ENCODE measurements around the gene SLC35F1. TPM values are rescaled to one million over a fixed set of nuclear protein-coding genes. Genes with fewer than 3 reads are reported as not detected.

SLC35F1 gene
- total and polyA plus RNA-seq, 9 of the 15 experiments (the other 6 are each of a cell fraction or from before 2014, with no cell fraction given), result 0.03 to 0.06 TPM; not detected in 7

DNA sequence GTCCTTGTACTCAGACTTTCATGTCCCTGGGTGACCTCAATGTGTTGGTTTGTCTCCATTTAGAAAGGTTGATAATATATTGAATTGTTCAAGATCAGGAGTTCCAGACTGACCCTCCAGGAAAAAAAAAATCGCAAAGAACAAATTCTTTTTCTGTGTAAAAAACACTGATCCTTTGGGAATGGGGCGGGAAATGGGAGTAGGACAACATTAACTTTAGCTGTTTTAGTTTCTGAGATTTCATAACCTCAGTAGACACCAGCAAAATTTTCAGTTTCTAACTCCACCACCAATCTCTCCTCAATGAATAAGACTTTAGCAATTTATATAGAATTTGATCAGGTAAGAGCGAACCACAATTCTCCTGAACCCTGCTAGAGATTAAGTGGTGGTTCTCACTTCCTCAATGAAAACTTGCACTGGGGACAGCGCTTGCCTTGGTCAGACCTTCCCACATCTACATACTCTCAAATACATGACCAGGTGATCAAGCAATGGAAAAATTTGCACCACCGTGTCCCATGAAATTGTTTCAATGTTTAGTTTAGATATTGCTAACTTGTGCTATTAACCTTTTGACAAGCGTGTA, 409.8 kb downstream of the SLC35F1 start:
- Histone ChIP-seq H2AFZ (ENCODE audit: low read depth, low read length) (no peak overlapping the region), H3K27me3 (ENCODE audit: control insufficient read depth in 2 of 2, insufficient read depth in 2 of 2, low read length in 2 of 2) (peaks cover 0 to 13% of the 10 kb centered on the region in 2 experiments; a peak in 3 of 5 replicates), H3K79me2 (ENCODE audit: control insufficient read depth, insufficient read depth, low read length) (no peaks in the 10 kb centered on the region), H3K9me3 (replicated peaks; ENCODE audit: control insufficient read depth, insufficient read depth, low read depth, low read length) (no peaks in the 10 kb centered on the region), H3K9ac (ENCODE audit: insufficient read depth in 1 of 2, low read depth in 2 of 2, low read length in 2 of 2) (no peak overlapping the region), H3K4me1 (replicated peaks in 1 of 2; ENCODE audit: control insufficient read depth in 2 of 2, insufficient read depth in 2 of 2, low read length in 2 of 2) (no peaks in the 10 kb centered on the region), H3K9me1 (ENCODE audit: control insufficient read depth, insufficient read depth, low read length) (no peaks in the 10 kb centered on the region), H4K20me1 (replicated peaks; ENCODE audit: control insufficient read depth, insufficient read depth, low read length) (no peaks in the 10 kb centered on the region), H3K4me2 (ENCODE audit: insufficient read depth, low read length) (no peak overlapping the region), H3K4me3 (no peak overlapping the region), H3K36me3 (ENCODE audit: control insufficient read depth, insufficient read depth, low read length) (no peaks in the 10 kb centered on the region), H3K27ac (ENCODE audit: extremely low read depth, low read depth, low read length) (no peak overlapping the region)
- BruUV-seq (replicated peaks), result no TSS peak
- FAIRE-seq (no peak), DNase-seq (ENCODE audit: extremely low read depth in 1 of 4, low spot score in 3 of 4) (no peak), ATAC-seq (no peak)
- in situ Hi-C loops (cut with MboI) (no loop called here), intact Hi-C loops (cut with micrococcal nuclease) (loop anchor here (2.0 kb wide), 1 partner anchor 22 kb away; no protein-coding TSS in a partner anchor)
- POLR2A ChIA-PET, result interaction anchor here (0.7 kb wide), 1 partner anchor 417 kb away, joined by 6 read pairs; no protein-coding TSS in a partner anchor
- CTCF ChIA-PET (ENCODE audit: low intra/inter-chr PET ratio), result no interaction called here
- 0% methylated on average over 6 of the region's 6 CpGs for WGBS (ENCODE audit: insufficient coverage, low coverage, missing lambda C conversion rate)
- TF ChIP-seq, protein P1, sequence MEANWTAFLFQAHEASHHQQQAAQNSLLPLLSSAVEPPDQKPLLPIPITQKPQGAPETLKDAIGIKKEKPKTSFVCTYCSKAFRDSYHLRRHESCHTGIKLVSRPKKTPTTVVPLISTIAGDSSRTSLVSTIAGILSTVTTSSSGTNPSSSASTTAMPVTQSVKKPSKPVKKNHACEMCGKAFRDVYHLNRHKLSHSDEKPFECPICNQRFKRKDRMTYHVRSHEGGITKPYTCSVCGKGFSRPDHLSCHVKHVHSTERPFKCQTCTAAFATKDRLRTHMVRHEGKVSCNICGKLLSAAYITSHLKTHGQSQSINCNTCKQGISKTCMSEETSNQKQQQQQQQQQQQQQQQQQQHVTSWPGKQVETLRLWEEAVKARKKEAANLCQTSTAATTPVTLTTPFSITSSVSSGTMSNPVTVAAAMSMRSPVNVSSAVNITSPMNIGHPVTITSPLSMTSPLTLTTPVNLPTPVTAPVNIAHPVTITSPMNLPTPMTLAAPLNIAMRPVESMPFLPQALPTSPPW (CRISPR knock-in tag; IDR thresholded peaks at IDR 0.05), result no peak
- no peak for TF ChIP-seq MTA1 (IDR thresholded peaks at IDR 0.05; ENCODE audit: borderline replicate concordance)
- TF ChIP-seq, protein P2, sequence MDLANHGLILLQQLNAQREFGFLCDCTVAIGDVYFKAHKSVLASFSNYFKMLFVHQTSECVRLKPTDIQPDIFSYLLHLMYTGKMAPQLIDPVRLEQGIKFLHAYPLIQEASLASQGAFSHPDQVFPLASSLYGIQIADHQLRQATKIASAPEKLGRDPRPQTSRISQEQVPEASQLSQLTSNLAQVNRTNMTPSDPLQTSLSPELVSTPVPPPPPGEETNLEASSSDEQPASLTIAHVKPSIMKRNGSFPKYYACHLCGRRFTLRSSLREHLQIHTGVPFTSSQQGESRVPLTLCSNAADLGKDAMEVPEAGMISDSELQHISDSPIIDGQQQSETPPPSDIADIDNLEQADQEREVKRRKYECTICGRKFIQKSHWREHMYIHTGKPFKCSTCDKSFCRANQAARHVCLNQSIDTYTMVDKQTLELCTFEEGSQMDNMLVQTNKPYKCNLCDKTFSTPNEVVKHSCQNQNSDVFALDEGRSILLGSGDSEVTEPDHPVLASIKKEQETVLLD (IDR thresholded peaks at IDR 0.05), result no peak
- no peak for TF ChIP-seq ZBTB1 (CRISPR knock-in tag; IDR thresholded peaks at IDR 0.05; ENCODE audit: borderline replicate concordance, low read depth)
- TF ChIP-seq NFIX (CRISPR knock-in tag; IDR thresholded peaks at IDR 0.05; ENCODE audit: low read depth), result no peak
- TF ChIP-seq, protein P3, sequence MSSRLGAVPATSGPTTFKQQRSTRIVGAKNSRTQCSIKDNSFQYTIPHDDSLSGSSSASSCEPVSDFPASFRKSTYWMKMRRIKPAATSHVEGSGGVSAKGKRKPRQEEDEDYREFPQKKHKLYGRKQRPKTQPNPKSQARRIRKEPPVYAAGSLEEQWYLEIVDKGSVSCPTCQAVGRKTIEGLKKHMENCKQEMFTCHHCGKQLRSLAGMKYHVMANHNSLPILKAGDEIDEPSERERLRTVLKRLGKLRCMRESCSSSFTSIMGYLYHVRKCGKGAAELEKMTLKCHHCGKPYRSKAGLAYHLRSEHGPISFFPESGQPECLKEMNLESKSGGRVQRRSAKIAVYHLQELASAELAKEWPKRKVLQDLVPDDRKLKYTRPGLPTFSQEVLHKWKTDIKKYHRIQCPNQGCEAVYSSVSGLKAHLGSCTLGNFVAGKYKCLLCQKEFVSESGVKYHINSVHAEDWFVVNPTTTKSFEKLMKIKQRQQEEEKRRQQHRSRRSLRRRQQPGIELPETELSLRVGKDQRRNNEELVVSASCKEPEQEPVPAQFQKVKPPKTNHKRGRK (tag; IDR thresholded peaks at IDR 0.05), result no peak
- TF ChIP-seq HNRNPLL (IDR thresholded peaks at IDR 0.05; ENCODE audit: low read depth, low read length, poor library complexity, severe bottlenecking), result no peak
- no peak for TF ChIP-seq HCFC1 (IDR thresholded peaks at IDR 0.05; ENCODE audit: low read depth, low read length)
- TF ChIP-seq ZNF121 (CRISPR knock-in tag; conservative IDR thresholded peaks at IDR 0.05), result no peak
- no peak for TF ChIP-seq ZNF197 (CRISPR knock-in tag; IDR thresholded peaks at IDR 0.05; ENCODE audit: low read depth)
- no peak for TF ChIP-seq BRF1 (IDR thresholded peaks at IDR 0.05; ENCODE audit: borderline replicate concordance, extremely low read depth, insufficient read length)
- TF ChIP-seq NUFIP1 (IDR thresholded peaks at IDR 0.05; ENCODE audit: partially characterized antibody), result no peak
- no peak for TF ChIP-seq SPI1 (IDR thresholded peaks at IDR 0.05; ENCODE audit: borderline replicate concordance, low read depth, low read length)
- TF ChIP-seq DACH1 (IDR thresholded peaks at IDR 0.05; ENCODE audit: partially characterized antibody), result no peak
- no peak for TF ChIP-seq KDM2B (CRISPR knock-in tag; IDR thresholded peaks at IDR 0.05)
- TF ChIP-seq SMARCC2 (IDR thresholded peaks at IDR 0.05; ENCODE audit: low read depth), result no peak
- no peak for TF ChIP-seq KDM4B (IDR thresholded peaks at IDR 0.05; ENCODE audit: borderline replicate concordance in 2 of 2, low read depth in 1 of 2)
